Stimulated activated CD8-positive, alpha-beta memory T cell treated with anti-CD3 and anti-CD28 coated beads, Interleukin-12 subunit alpha, Interleukin-12 subunit beta, amount 100 ng/mL, for 4 hours (primary cell): Measurements from ENCODE around the gene GMEB2.
"Not testable (repeated sequence)": the region's sequence is repeated elsewhere in the genome, so short reads cannot be mapped to it uniquely, and the experiment has no call there.

Source experiments
- DNase-seq: peaks from one replicate; pipeline ENCODE4 v3.0.0-alpha.2; 2020; ENCODE audit warnings: low read depth

GMEB2 gene

DNA sequence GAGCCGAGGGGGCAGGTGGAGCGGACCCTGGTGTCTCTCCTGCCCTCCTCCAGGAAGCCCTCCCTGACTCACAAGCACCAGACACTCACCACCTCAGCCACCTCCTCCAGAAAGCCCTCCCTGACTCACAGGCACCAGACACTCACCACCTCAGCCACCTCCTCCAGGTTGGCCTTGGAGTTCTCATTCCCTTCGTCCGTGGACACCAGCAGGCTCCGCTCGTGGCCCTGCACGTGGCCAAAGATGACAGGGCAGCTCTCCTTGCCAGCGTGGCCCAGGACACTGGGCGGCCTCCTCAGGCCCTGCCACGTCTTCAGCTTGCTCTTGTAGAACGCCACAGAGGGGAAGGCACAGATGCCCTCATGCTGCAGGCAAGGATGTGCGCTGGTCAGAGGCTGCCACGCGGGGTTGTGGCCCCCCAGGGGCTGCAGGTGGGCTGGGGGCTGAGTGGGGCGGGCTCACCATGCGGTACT lies 66.5 kb downstream of the GMEB2 start:
- DNase-seq: no peak

DNA sequence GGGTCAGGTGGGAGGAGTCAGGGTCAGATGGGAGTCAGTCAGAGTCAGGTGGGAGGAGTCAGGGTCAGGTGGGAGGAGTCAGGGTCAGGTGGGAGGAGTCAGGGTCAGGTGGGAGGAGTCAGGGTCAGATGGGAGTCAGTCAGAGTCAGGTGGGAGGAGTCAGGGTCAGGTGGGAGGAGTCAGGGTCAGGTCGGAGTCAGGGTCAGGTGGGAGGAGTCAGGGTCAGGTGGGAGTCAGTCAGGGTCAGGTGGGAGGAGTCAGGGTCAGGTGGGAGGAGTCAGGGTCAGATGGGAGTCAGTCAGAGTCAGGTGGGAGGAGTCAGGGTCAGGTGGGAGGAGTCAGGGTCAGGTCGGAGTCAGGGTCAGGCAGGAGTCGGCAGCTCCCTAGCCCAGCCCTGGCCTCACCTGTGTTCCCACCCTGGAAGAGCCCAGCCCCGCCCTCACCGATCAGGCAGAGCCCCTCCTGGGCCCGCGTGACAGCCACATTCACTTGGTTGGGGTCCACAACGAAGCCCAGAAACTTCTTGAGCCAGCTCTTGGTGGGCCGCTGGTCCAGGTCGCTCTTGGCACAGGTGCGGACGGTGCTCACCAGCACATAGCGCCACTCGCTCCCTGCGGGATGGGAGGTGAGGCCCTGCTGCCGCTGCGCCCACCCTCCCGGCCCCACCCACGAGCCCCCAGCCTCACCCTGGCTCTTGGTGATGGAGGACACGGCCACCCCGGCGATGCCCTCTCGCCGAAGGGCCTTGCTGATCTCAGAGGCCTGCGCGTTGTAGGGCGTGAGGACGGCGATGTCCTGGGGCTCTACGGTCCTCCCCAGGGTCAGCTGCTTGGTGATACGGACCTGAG lies 67.2 kb downstream of the GMEB2 start:
- DNase-seq: not testable (repeated sequence)

DNA sequence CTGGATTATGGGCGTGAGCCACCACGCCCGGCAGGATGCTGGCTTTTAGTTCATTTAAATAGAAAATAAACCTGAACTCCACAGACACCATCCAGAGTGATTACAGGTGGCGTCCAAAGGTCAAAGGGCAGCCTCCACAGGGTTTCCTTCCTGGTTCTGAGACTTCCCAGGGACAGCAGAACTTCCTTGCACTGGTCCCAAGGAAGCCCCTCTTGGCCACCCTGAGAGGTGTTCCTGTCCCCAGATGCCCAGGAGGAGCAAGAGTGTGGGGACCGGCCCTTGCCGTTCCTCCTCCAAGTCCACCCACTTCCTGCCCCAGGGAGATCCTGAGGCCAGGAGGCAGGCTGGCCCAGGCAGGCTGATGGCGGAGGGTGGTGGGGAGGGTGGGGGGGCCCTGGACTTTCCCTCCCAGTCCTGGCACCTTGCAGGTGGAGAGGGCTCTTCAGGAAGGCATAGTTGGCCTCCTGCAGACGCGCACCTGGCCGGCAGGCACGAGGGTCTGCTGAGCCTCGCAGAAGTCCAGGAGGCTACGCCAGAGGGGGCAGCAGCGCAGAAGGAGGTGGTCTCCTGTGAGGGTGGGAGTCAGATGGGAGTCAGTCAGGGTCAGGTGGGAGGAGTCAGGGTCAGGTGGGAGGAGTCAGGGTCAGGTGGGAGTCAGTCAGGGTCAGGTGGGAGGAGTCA lies 68.0 kb downstream of the GMEB2 start:
- no peak for DNase-seq

DNA sequence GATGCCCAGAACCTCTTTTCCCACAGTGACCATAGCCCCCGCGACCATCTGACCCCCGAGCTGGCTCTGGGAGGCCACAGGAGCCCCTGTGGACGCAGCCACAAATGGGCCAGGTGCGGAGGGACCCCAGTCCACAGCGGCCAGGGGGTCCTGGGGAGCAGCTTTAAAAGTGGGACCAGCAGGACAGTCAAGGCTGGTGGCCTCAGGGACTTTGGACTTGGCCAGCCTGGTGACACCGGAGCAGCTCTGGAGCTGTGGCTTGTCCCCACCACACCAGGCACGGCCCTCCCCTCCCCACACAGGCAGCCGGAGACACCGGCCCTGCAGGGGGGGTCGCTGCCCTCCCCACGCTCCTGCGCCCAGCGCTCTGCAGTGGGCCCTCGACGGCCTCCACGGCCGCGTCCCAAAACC lies 69.4 kb downstream of the GMEB2 start:
- no peak for DNase-seq

DNA sequence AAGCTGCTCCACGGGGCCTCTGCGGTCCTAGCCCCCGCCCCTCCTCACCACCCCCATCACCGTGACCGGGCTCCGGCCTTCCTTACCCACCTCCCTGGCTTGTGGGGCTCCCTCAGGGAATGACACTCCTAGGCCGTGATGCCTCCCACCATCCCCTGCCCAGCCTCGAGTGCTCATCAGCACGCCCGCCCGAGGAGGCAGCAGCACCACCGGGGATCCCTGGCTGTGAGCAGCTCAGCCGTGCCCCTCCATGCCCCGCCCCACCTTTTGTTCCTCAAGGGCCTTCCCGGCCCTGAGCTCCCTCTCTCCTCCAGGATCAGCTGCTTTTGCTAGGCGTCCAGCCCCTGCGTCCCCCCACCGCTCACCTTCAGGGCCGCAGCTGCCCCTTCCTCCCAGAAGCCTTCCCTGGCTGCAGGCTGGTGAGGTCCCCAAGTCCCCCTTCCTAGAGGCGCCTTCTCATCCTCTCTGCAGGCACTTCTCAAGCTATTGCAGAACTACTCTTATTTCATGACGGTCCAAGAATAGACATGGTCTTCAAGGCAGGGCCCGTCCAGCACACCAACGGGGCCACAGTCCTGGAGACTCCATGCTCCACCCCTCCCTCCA lies 69.9 kb downstream of the GMEB2 start:
- DNase-seq: no peak

DNA sequence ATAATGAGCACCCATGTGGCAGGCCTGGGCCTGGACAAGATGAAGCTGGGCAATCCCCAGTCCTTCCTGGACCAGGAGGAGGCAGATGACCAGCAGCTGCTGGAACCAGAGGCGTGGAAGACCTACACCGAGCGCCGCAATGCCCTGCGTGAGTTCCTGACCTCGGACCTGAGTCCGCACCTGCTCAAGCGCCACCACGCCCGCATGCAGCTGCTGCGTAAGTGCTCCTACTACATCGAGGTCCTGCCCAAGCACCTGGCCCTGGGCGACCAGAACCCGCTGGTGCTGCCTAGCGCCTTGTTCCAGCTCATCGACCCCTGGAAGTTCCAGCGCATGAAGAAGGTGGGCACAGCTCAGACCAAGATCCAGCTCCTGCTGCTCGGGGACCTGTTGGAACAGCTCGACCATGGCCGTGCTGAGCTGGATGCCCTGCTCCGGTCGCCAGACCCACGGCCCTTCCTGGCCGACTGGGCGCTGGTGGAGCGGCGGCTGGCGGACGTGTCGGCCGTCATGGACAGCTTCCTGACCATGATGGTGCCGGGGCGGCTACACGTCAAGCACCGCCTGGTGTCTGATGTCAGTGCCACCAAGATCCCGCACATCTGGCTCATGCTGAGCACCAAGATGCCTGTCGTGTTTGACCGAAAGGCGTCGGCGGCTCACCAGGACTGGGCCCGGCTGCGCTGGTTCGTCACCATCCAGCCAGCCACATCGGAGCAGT lies 71.1 kb downstream of the GMEB2 start:
- DNase-seq: no peak

DNA sequence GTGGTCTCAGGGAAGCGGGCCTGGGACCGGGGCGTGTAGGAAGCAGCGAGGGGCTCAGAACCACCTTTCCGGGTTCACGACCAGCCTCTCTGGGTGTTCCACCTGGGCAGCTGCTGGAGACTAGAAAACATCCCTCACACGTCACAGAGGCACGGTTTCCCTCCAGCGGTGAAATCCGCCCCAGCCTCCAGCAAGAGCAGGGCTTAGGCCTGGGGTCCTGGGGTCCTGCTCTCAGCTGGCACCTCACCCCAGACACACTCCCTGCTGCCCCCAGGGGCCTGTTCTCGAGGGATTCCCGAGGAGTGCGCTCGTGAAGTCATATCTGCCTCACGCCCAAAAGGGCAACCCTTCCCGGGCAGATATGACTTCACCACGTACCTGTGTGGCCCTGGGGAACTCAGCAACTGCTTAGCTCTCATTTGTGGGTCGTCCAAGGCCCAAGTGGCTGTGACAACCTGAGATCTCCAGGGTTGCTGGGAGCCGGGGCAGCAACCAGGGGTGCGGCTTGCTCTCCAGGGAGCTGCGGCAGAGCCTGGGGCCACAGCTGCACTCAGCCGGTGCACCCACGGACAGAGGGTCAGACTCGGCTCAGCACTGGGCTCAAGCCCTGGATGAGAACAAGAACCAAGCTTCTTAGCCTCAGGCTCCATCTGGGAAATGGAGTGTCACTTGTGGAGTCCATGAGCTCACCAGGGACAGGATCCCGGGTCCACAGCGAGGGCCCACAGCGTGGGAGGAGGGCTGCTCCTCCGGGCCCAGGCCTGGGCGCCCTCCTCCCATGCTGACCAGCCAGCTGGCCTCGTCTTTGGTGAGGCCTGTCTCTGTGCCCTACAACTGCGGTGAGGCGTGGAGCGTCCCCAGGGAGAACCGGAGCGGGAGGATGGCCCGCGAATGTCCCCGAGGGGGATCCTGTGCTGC lies 72.3 kb downstream of the GMEB2 start:
- no peak for DNase-seq

DNA sequence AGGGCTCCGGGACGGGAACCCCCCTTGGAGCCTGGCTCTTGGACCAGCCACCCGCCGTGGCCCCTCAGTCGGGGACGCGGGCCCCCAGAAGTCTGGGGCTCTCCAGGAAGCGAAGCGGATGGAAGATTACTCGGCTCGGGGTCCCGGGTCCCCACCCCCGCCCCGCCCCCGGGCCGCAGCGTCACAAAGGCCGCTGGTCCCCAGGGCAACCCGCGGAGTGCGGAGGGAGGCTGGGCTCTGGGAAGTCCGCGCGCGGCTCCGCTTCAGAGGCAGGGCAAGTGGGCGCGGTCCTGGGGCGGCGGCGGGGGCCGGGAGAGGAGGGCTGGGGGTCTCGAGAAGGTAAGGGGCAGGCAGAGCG lies 73.0 kb downstream of the GMEB2 start, which contains the start of gene FNDC11:
Gene FNDC11 (plus strand): TSS at position 227 of the 358 bp plus-strand sequence. CDS start 1,505 bp downstream, outside the sequence.
- DNase-seq: peak; percentile 49

DNA sequence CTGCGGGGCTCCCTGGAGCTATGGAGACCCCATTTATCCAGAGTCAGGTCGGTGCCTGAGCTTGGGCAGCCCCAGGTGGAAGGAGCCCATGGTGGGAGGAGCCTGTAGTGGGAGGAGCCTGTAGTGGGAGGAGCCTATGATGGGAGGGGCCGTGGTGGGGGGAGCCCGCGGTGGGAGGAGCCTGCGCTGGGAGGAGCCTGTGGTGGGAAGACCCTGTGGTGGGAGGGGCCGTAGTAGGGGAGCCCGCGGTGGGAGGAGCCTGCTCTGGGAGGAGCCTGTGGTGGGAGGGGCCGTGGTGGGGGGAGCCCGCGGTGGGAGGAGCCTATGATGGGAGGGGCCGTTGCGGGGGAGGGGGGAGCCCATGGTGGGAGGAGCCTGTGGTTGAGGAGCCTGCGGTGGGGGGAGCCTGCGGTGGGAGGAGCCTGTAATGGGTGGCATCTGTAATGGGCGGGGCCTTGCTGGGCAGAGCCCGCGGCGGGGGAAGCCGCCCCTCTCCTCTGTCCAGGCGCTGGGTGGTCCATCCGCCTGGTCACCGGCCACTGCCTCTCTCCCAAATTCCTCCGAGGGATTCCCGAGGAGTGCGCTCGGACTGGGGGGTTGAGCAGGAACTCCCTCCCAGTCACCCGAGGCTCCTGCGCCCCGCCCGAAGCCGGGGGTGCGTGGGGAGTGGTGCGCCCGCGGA lies 73.5 kb downstream of the GMEB2 start:
- DNase-seq: peak; percentile 65

DNA sequence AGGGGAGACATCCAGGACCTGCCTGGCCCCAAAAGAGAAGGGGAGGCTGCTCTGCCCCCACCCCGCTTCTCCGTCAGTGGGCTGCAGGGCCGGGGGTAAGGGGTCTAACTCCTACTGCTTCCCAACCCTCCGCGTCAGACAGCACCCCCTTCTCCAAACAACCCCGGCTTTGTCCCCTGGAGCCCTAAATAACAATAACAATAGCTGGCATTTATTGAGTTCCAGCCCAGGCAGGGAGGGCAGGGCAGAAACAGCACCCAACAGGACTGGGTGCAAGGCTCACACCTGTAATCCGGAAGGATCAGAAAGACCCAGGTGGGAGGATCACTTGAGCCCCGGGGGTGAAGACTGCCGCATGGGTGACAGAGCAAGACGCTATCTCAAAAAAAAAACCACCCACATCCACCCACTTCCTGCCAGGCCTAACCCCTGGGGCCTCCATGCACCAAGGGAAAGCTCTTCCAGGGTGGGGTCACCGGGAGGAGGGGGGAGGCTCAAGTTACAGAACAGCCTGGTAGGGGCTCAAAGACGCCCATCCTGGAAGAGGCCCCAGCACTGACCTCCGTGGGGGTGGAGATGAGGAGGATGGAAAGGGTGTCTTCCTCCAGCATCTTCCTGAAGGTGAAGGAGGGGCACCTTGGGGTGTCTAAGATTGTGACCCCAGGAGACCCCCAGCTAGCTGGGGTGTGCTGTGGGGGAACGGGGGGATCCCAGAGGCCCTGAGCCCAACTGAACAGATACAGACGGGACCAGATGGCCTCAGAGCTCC lies 74.2 kb downstream of the GMEB2 start:
- peak; percentile 17 for DNase-seq

DNA sequence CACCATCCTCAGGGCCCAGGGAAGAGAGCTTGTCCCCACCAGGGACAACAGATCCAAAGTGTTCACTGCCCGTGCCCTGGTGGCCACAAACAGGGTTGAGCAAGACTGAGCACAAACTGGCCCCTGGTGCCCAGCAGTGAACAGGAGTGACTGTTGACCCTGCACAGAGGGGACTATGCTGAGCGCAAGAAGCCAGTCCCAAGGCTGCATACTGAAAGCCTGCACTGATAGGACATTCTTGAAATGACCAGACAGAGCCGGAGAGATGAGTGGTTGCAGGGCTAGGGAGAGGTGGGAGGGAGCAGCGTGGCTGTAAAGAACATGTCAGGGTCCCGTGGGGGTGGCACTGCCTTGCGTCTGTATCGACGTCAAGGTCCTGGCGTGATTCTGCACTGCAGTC lies 75.8 kb downstream of the GMEB2 start:
- DNase-seq: no peak

DNA sequence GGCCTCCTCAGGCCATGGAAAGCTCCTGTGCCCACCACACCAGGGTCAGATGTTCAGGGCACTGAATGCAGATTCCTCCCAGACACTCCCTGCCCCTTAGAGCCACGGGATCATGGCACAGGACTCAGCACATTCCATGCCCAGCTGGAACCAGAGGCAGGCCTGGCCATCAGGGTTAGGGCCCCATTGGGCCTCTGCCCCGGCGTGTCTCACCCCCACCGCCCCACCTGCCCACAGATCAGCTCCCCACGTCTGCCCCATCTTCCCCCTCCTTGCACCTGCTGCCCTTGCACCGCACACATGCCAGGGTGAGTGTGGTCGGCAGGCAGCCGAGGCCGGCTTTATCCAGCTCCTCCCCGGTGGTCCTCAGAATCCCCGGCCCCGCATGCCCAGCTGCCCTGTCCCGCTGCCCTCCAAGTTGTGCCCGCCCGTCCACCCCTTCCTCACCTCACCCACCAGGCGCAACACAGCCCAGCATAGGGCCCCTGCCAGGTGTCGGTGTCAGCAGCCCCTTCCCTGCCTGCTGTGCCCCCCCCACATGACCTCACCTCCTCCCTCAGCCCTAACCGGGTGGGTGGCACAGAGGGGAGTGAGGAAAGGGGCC lies 77.1 kb downstream of the GMEB2 start:
- no peak for DNase-seq

DNA sequence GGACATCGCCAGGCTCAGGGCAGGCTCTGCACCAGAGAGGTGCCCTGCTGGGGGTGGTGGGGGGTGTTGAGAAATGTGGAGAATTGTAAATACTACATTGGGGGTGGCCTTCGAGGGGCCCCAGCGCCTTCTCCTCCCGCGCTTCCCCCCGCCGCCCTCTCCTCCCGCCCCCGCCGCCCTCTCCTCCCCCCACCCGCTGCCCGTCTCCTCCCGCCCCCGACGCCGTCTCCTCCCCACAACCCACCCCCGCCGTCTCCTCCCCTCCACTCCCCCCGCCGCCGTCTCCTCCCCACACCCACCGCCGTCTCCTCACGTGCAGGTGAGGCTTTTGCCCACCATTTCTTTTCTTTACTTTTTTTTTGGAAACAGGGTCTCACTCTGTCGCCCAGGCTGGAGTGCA lies 77.9 kb downstream of the GMEB2 start:
- no peak for DNase-seq

DNA sequence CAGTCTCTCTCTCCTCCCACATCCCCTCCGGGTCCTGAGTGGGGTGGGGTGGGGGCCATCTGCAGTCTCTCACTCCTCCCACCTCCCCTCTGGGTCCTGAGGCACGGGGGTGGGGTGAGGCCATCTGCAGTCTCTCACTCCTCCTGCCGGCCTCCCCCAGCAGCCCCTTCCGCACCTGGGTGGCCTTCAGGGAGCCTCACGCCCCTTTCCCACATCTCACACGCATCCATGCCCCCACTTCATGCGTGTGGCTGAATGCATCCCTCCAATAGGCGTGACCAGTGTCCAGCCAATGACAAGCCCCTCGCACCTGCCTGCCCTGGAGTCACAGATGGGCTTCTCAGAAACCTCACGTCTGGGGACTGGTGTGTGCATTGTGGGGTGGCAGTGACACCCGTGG lies 78.4 kb downstream of the GMEB2 start:
- DNase-seq: no peak

DNA sequence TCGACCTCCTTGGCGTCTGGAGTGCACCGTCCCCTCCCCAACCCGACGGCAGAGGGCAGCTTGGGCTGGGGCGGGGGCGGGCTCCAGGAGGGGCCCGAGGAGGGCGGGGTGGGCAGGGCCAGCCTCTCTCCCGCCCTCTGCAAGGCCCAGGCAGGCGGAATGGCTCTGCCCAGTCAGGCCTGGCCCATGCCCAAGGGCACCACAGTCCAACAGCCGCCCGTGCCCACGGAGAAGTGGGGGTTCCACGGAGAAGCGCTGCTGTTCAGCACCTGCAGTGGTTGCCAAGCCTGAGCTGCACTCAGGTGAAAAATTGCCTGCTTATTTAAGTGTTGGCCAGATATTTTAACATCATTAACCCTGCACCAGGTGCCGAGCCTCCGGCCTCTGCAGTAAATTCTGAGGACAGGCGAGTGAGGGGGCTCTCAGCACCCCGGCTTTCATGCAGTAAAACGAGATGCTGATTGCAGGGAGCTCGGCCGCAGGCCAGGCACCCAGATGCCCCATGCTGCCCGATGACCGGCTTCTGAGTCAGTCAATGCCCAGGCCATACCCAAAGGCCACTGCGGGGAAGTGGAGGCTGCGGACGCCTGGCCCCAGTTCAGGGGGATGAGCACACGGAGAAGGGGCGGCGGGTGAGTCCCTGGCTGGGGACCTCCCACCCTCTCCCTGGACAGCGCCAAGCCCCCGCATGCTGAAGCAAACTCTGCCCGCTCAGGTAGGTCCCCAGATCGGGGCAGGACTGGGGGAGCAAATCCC lies 79.0 kb downstream of the GMEB2 start, which contains the start of gene SRMS:
Gene SRMS (minus strand): TSS at position 25 of the 756 bp plus-strand sequence. CDS start 286 bp downstream, outside the sequence.
- no peak for DNase-seq

DNA sequence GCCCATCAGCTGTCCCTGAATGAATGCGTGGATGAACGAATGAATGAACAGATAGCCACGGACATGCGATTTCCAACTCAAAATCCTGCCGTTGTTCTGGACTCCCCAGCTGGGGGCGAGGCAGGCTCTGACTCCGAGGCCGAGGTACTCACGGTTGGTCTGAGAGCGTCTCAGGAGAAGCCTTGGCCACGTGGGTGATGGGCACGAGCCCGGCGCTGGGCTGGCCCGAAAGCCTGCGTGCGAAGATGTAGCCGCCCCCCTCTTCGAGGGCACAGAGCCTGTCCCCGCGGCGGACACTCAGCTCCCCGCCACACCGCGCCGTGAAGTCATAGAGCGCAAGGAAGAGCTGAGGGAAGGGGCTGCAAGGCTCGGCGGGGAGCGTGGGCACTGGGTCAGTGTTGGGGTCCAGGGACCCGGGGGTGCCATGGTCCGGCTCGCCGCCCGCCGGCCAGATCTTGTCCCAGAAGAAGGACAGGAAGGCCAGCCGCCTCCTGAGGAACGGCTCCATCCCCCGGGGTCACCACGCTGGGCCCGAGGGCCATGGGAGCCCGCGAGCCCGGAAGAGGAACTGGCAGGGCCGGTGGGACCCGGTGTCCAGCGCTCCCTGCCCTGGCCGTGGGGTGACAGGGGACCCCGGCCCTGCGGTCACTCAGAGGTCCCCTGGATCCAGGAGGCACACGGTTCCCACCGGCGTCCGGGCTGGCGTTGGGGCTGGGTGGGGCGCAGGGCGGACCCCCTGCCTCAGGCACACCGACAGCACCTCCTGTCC lies 79.8 kb downstream of the GMEB2 start:
- no peak for DNase-seq

DNA sequence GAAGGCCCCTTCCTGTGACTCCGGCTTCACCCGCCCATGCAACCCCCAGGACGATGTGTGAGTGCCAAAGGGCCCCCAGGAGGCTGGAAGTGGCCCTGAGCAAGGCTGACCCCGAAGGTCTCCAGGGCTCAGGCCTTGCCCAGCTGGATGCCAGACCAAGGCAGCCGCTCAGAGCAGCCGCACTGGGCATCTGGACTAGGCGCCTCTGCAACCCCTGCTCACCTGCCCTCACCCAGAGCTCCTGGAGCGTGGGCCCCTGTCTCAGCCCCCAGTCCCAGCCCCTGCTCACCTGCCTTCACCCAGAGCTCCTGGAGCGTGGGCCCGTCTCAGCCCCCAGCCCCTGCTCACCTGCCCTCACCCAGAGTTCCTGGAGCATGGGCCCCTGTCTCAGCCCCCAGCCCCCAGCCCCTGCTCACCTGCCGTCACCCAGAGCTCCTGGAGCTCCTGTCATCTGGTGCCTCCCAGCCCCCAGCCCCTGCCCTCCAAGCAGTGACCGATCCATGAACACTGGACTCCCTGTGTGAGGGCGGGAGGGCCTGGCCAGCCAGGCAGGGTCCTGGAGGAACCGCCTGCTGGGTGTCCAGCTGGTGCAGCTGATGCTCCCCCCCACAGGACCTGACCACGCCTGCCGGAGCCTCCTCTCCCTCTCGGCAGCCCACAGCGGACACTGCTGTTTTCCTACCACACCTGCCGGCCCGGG lies 80.5 kb downstream of the GMEB2 start:
- no peak for DNase-seq
